Left ventricle myocardium superior (tissue), 1 donor: Measurements from ENCODE around the gene GTF3C1. TPM values are rescaled to one million over a fixed set of nuclear protein-coding genes. Genes with fewer than 3 reads are reported as not detected.

Experiments
- ATAC-seq: fragments of 200-7000 bp; cut with Tn5 transposase; one replicate; pipeline ENCODE4 v1.9.1; 2020; ENCODE audit warnings: mild to moderate bottlenecking, moderate library complexity
- DNase-seq: peaks from one replicate; pipeline ENCODE4 v3.0.0-alpha.2; 2020
- intact Hi-C: fragments of 100-400 bp; cut with micrococcal nuclease; formaldehyde crosslinking; loops from one replicate; pipeline ENCODE4 v1.11.0; 2022
- total RNA-seq: library from RNA; stranded (reverse); fragmentation: NEBNext Ultra II Directional; extraction: Animal tissue kit (Norgen Biotek cat#: 25700); gene quantifications from one replicate; pipeline ENCODE4 v1.2.1, GENCODE V29; 2021
- donor health status: DM: no; HTN: yes; CAD: no; lungs with severe emphysema.

Gene GTF3C1
- total RNA-seq, 1 donor from 2014 or later: 56.4 TPM

DNA sequence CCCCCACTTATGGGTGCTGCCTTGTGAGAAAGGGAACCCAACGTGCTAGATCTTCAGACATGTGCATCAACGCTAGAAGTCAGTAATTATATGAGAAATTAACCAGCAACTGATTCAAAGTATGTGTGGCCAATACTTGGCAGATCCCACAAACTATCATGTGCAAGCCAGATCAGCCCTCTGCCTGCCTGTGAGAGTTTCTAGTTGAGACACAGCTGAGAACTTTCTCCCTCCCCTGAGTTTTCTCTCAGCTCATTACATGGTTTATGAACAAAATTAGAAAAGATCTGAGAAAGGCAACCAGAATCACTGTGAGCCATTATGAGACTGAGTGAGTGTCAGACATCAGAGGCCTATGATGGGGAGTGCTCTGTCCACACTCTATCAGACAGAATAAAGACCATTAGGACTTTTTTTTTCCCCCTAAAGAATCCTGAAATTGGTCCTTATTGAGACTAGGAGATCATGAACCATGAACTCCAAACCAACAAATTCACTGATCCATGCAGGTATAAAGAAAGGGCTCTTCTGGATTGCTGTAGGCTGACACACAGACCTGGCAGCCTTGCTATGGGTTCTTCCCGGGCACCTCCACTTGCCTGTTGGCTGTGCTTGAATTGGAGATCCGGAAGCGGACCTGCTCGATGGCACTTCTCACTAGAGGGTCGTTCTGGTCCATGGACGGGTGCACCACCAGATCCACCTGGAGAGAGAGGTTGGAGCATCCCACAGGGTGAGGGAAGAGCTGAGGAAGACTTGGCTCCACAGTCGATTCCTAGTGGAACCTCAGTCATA, 51.5 kb downstream of the GTF3C1 start:
- intact Hi-C loops: no loop called here
- DNase-seq (no peak), ATAC-seq (no peak)

DNA sequence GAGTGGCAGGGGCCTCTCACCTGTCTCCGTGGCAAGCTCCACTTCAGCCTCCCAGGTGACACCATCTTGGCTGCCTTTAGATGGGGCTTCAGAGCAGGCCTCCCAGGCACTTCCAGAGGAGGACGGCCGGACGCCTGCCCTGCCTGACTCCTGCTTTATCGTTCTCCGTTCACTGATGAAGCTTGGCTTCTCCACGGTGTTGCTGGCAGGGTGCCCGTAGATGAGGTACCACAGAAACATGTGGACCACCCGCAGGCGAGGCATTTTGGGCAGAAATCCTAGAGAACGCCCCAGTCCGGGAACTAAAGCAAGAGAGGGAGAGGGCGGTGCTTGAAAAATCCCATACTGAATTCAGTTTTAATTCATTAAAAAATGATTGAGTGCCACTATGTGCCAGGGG, 54.5 kb downstream of the GTF3C1 start:
- intact Hi-C loops: no loop called here
- DNase-seq (peak; percentile 53), ATAC-seq (no peak)

DNA sequence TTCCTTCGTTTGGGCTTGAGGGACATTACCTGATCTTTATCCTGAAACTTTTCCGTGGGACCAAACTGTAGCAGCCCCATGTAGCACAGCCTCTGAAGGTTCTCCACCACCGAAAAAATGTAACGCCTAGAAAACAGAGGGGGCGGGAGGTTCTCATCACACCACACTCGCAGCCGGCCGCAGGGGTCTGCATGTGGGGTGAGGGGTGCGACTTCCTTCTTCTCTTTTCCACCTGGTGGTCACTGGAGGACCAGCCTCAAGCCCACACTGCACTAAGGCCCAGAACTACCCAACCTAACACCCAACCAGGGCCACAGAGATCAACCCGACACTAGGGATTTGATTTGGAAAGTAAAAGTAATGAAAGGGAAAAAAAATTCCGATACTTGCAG, 57.1 kb downstream of the GTF3C1 start:
- intact Hi-C loops: no loop called here
- no peak for DNase-seq
- no peak for ATAC-seq

DNA sequence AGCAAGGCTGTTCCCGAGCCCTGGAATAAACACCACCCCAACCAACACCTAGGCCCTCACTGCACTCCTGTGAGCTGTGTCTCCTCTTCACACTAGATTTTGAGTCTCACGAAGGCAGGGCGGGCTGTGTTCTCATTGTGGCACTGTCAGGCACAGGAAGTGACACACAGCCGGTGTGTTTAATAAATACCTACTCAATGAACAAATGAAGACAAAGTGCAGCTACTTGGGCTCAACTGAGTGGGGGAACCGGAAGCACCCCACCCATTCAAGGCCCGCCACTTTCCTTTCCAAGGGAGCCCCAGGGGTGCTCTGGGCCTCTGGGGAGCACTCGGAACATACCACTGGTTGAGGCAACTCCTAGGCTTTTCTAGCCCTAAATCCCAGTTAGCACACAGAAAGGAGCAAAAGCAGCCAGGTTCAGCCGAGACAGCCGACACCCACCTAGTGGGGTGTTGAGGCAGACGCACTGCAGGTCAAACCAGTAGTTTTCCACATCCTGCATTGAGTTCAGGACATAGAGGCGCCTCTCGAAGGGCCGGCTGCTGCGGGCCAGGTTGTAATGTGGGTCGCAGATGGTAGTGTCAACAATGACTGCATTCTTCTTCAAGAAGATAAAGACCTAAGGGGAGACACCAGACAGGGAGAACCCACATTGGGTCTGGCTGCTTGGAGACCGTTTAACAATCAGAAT, 57.7 kb downstream of the GTF3C1 start:
- intact Hi-C loops: no loop called here
- DNase-seq: no peak
- peak; percentile 51 for ATAC-seq

DNA sequence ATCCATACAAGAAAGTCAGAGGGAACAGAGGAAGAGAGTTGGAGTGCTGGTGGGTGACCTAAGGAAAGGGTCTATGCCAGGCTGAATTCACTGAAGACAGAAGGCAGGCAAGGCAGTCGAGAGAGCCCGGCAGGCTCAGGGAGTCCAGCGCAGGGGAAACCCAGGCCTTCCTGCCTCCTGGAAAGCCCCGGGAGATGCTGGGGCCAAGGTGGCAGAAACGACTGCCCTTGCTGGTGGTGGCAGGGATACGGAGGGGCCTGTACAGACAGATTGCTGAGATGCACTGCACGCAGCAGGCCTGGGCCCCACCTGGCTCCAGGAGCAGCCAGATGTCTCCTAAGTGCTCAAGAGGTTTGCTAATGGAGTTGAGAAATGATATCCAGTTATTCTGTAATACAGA, 59.8 kb downstream of the GTF3C1 start:
- no peak for DNase-seq
- intact Hi-C loops: no loop called here
- no peak for ATAC-seq

DNA sequence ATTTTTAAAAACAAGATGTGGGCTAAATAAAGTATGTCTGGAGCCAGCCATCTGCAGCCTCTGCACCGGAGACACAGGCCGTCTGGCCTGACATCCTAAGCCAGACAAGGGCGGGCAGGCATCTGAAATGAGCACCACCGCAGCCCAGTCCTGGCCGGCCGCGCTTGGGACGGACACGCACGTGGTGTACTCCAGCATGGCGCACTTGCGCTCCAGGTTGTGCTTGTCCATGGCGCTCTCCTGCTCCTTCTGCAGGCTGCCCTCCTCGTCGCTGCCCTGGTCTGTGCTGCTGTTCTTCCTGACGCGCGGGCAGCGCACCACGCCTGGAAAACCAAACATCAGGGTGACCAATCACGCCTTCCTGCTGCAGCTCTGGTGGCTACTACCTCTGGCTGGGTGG, 60.3 kb downstream of the GTF3C1 start:
- ATAC-seq: no peak
- DNase-seq: no peak
- intact Hi-C loops: no loop called here

DNA sequence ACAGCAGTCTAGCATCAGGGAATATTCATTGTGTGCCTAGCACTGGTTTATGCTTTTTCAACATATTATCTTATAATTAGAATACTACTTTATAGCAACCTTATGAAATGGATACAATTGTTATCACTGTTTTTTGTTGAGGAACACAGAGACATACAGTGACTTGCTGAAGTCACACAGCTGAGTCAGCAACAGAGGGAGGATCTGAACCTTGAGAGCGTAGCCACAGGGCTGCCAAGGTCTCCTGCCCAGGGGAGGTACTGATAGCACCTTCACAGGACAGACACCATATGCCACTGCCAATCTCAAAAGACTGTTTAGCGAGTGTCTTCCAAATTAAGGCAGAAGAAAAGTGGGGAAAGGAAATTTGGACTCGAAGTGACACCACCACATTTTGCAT, 63.0 kb downstream of the GTF3C1 start:
- no peak for DNase-seq
- intact Hi-C loops: no loop called here

DNA sequence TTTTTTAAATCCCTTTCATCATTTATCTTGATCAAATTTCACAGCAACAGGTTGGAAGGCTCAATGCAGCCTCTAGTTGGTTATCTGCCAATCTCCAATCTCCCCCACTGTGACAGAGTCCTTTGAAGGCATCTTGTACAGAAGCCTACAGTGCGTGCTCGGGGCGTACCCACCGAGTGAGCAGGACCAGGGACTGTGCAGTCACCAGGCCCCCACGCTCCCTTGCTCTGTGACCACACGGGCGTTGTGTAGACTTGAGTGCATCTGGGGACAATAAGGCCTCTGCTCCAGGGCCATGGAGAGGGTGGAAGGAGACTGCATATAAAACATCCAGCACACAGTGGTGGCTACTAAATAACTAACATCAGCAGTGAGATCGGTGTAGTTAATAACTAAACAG, 63.4 kb downstream of the GTF3C1 start:
- ATAC-seq (no peak), DNase-seq (no peak)
- intact Hi-C loops: no loop called here

More for the DNA sequence above, 63.0 kb downstream of the GTF3C1 start:
- ATAC-seq: no peak

DNA sequence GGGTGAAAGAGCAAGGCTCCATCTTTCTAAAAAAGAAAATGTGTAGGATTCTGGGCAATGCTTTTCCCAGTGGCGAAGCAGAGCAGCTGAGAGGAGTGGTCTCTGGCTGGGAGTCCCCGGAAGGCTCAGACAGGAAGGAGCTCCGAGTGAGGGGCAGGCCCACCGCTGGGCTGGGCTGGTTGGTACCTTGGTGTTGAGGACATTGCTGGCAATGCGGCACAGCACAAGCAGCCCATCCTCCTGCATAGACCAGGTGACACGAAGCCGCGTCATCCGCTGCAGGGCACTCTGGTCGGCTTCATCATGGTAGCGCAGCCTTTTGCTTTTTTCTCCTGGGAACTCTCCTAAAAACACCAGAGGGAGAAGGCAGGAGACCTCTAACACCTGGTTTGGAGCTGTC, 63.9 kb downstream of the GTF3C1 start:
- DNase-seq (no peak), ATAC-seq (no peak)
- intact Hi-C loops: no loop called here

DNA sequence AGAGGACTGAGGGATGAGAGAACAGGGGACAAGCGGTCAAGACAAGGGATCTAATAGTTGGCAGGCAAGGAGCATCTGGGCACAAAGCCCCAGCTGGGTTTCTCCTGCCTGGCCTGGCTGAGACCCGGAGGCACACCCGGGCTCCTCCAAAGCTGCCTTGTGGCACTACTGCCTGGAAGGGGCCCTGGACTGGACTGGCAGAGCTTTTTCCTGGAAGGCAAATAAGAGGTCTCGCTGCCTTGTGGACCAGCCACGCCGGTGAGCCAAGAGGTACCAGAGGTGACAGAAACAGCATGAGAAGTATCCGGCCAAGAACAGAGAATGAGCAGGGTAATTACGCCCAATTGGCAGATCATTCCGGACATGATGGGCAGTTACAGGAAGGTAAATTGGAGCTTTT, 64.6 kb downstream of the GTF3C1 start:
- no peak for DNase-seq
- intact Hi-C loops: no loop called here
- no peak for ATAC-seq

DNA sequence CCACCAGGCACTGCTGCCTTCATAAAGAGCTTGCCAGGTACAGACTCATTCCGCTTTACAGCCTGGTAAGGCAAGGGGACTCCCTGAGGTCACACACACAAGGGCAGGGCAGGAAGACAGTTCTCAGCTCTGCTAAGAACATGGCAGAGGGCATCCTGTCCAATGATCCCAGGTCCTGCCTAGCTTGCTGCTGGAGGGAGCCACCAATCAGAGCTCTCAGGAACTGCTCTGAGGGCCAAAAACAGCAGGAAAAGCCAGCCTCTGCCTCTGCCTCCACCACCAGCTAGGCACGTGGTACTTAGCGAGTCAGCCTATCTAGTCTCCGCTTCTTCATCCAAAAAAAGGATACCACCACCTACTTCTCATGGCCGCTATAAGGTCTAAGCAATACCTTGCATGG, 66.1 kb downstream of the GTF3C1 start:
- no peak for DNase-seq
- no peak for ATAC-seq

DNA sequence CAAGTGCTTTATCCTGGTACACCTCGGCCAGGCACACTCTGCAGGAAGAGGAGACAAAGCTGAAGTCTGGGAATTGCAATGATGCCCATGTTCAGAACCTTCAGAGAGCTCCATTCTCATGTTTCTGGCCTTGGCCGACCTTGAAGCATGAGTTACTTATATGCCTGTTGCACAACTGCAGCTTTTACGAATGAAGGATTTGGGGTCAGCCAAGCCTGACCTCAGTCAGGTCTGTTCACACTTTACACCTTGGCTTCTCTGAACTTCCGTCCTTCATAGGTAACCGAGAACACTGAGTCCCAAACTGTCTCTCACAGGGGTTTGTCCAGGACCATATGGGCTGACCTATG, 66.7 kb downstream of the GTF3C1 start:
- intact Hi-C loops: no loop called here
- ATAC-seq (no peak), DNase-seq (no peak)

More for the DNA sequence above, 66.1 kb downstream of the GTF3C1 start:
- intact Hi-C loops: no loop called here

DNA sequence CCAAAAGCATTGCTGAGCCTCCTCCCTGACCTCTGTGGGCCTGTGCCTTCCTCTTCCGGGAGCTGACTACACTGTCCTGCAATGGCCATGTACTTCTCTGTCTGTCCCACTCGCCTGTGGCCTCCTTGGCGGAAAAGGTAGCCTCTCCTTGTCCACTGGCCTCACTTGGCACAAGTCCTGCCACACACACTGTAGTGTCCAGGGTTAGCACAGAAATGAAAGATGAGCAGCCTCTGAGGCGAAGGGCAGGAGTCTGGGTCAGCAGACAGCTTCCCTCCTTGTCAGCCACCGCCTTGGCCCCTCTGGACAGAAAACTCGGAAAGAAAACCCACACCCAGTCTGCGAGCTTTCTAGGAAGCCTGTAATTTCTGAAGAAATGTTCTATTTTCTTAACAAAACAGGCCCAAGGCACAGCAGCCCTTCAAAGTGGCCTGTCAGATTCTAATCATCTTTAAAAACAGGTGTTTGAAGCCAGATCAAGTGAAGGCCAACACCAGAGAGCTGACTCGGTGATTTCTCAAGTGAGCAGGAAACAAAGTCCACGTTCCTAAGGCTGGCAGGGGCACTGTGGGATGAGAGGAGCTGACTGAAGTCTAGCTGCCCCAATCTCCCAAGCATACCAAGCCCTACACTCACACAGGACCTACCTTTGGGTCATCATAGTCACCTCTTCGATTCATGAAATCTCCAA, 67.2 kb downstream of the GTF3C1 start:
- DNase-seq (no peak), ATAC-seq (no peak)
- intact Hi-C loops: no loop called here

DNA sequence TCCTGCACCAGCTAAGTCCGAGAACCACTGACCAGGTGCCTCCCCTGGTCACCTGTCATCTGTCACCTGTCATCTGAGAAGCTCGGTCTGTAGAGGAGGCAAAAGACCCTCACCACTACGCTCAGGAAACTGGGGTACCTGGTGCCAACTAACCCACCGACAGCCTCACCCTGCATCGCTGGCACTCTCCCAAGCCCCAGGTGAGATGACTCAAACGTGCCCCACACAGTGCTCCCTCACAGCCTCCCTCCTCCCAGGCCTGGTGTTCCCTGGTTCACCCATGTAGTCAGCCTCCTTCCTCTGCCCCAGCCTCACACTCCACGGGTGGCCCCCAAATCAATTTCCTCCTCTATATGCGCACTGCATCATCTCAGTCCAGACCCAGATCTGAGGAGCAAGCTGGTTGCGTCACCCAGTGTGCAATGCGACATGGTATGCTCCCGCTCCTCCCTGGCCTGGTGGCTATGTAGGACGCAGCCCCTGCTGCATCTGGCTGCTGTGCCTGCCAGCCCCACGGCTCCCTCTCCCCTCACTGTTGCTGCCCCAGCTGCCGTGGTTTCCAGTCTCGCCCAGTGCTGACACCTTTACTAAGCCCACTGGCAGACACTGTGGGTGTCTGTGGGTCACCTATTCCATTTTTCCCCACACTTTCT, 68.3 kb downstream of the GTF3C1 start:
- intact Hi-C loops: no loop called here
- no peak for ATAC-seq
- no peak for DNase-seq

DNA sequence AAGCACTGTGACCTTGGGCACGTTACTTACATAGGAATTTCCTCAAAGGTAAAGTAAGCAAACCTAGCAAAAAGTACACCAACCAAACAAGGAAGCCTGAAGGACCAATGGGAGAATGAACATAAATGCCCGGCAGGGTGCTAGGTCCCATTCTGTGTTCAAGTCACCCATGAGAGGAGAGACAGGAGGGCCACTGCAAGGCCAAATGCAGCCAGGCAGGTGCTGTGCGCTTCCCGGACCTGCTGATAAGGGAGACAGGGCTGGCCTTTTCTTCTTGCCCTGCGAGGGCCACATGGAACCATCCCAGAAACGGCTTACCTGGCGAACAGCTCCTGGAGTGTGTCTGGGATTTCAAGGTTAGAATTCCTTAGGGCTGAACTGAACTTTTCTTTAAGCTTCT, 69.0 kb downstream of the GTF3C1 start:
- intact Hi-C loops: no loop called here
- DNase-seq (no peak), ATAC-seq (no peak)

DNA sequence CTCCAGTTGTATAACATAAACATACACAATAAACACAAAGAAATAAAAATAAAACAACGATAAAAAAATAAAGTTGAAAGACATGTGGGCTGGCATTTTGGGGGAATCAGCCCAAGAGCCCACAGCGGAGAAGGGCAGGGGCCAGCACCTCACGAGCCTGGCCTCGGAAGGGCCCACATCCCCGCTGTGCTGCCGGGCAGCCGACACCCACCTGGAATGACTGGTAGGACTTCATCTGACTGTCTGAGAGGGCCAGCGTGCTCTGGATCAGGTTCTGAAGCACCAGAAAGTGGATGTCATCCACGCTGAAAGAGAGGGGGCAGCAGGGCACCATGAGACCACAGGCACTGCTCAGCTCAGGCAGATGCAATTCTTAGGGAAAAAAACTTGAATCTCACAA, 73.5 kb downstream of the GTF3C1 start:
- ATAC-seq: no peak
- DNase-seq: no peak

DNA sequence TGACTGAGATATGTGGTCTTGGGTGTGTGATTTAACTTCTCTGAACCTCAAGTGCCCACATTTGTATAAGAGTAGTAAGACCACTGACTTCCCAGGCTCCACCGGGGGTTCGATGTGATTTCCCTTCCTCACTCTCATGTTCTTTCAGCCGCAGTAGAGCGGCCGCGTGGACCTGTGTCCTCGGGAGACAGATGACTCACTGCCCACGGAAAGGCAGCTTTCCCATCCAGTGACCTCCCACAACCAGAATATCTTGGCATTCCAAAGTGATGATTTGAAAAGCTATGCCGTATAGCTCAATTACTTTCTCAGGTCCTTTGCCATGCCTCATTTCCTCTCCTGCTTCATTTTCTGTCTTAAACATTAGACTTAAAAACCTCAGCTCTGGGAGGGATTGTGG, 74.2 kb downstream of the GTF3C1 start:
- no peak for ATAC-seq
- no peak for DNase-seq
- intact Hi-C loops: no loop called here

More for the DNA sequence above, 73.5 kb downstream of the GTF3C1 start:
- intact Hi-C loops: no loop called here

DNA sequence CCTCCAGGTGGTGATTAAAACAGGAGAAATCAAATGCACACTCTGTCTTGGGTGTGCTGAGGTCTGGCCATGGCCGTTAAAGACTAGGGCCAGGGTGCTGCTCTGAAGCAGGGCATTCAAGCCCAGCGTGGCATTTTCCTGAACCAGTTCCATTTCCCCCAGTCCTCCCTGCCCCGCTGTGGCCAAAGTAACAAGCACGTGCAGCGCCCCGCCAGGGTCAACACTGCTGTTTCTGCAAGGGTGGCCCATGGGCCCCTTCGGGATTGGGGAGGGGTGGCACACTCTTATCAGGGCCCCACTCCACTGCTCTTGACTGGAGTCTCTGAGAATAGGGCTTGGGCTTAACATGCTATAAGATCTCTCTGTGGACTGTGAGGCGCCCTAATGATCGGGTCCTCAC, 74.8 kb downstream of the GTF3C1 start:
- intact Hi-C loops: no loop called here
- no peak for ATAC-seq
- DNase-seq: no peak

DNA sequence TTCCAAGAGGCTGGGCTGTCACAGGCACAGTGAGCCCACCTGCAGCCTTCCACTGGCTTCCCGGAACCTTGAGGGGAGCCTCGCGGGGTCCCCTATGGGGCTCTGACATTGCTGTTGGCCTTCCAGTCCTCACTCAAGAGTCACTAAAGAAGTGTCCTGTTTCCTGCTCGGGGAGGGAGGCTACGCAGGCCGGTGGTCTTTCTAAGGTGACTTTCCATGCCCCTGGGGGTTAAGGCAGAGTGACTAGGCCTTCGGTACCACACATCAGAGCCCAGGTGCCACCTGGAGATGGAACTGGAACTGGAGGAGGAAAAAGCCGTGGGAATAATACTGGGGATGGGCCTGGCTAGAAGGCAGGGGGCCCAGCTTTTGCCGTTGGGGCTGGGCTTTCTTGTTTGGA, 75.7 kb downstream of the GTF3C1 start:
- intact Hi-C loops: no loop called here
- DNase-seq: no peak
- ATAC-seq: no peak
